OCI-LY7 (cell line): Measurements from ENCODE around the gene MEOX2.

Experiments used
- CTCF ChIP-seq: fragments of 200-600 bp; sonication (generic); conservative IDR thresholded peaks from 2 replicates; pipeline ENCODE4 v1.5.1; 2014; ENCODE audit warnings: mild to moderate bottlenecking, antibody characterized with exemption, low read length, moderate library complexity, mixed read lengths
- EZH2phosphoT487 ChIP-seq: fragments of 200-600 bp; sonication (generic); IDR thresholded peaks from 2 replicates; pipeline ENCODE4 v1.6.1; 2018; ENCODE audit warnings: low read depth, borderline replicate concordance, mild to moderate bottlenecking, mixed run types, antibody characterized with exemption, low read length, moderate library complexity, mixed read lengths

GRCh38 chr7:15682751-15683245 lies 3.7 kb downstream of the MEOX2 start:
- TF ChIP-seq EZH2phosphoT487, result no peak
- no peak for TF ChIP-seq CTCF
